HTERT RPE-1 (cell line): ENCODE data around the gene CD69.
"Not testable (repeated sequence)": the region's sequence is repeated elsewhere in the genome, so short reads cannot be mapped to it uniquely, and the experiment has no call there.

Experiments used
- in situ Hi-C: fragments of 300-500 bp; cut with MboI; formaldehyde crosslinking; loops from 4 replicates; pipeline ENCODE4 v1.14.3; 2020; ENCODE audit warnings: low sequenced_read_pairs

CD69 gene

GRCh38 chr12:9724023-9724422, 36.7 kb downstream of the CD69 start:
- in situ Hi-C loops, result no loop called here

- in situ Hi-C loops, result no loop called here
These were observed 39.2 kb downstream of the CD69 start for GRCh38 chr12:9721394-9722092.

GRCh38 chr12:9719790-9720189, 40.9 kb downstream of the CD69 start:
- in situ Hi-C loops, result no loop called here

GRCh38 chr12:9718968-9719367, 41.7 kb downstream of the CD69 start:
- in situ Hi-C loops, result no loop called here

- in situ Hi-C loops, result no loop called here
These were observed 43.4 kb downstream of the CD69 start for GRCh38 chr12:9717070-9717925.

GRCh38 chr12:9713032-9713558, 47.6 kb downstream of the CD69 start:
- in situ Hi-C loops, result not testable (repeated sequence)

GRCh38 chr12:9711664-9712063, 49.0 kb downstream of the CD69 start:
- in situ Hi-C loops, result no loop called here

GRCh38 chr12:9710584-9711375, 49.9 kb downstream of the CD69 start:
- in situ Hi-C loops, result no loop called here

GRCh38 chr12:9708853-9709252, 51.8 kb downstream of the CD69 start:
- in situ Hi-C loops, result no loop called here

- in situ Hi-C loops, result no loop called here
These were observed 52.6 kb downstream of the CD69 start for GRCh38 chr12:9707864-9708808.

- in situ Hi-C loops, result no loop called here
These were observed 53.3 kb downstream of the CD69 start for GRCh38 chr12:9707356-9707755.

GRCh38 chr12:9706086-9706685, 54.5 kb downstream of the CD69 start:
- in situ Hi-C loops, result no loop called here

GRCh38 chr12:9704561-9704960, 56.1 kb downstream of the CD69 start:
- in situ Hi-C loops, result not testable (repeated sequence)
